Measurements from ENCODE around the gene SRL.

DNA sequence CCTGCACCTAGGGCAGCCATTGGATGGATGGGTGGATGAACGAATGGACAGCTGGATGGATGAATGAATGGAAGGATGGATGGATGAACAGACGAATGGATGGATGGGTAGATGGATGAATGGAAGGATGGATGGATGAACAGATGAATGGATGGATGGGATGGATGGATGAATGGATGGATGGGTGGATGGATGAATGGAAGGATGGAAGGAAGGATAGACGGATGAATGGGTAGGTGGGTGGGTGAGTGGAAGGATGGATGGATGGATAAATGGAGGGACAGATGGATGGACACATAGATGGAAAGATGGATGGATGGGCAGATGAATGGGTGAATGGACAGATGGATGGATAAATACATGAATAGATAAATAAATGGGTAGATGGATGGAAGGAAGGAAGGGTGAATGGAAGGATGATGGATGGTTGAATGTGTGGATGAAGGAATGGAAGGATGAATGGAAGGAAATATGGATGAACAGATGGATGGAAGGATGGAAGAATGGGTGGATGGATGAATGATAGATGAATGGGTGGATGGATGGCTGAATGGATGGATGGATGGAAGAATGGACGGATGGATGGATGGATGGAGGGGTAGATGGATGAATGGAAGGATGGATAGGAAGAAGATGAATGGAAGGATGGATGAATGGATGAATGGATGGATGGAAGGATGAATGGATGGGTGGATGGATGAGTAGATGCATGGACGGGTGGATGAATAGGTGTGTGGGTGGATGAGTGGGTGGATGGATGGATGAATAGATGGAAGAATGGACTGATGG lies 15.4 kb downstream of the SRL start:
- TF ChIP-seq, protein P1, sequence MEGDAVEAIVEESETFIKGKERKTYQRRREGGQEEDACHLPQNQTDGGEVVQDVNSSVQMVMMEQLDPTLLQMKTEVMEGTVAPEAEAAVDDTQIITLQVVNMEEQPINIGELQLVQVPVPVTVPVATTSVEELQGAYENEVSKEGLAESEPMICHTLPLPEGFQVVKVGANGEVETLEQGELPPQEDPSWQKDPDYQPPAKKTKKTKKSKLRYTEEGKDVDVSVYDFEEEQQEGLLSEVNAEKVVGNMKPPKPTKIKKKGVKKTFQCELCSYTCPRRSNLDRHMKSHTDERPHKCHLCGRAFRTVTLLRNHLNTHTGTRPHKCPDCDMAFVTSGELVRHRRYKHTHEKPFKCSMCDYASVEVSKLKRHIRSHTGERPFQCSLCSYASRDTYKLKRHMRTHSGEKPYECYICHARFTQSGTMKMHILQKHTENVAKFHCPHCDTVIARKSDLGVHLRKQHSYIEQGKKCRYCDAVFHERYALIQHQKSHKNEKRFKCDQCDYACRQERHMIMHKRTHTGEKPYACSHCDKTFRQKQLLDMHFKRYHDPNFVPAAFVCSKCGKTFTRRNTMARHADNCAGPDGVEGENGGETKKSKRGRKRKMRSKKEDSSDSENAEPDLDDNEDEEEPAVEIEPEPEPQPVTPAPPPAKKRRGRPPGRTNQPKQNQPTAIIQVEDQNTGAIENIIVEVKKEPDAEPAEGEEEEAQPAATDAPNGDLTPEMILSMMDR (conservative IDR thresholded peaks at IDR 0.05; ENCODE audit: low read depth, low read length), result no peak
- TF ChIP-seq EZH2 (IDR thresholded peaks at IDR 0.05; ENCODE audit: low read length, unreplicated experiment), result no peak

All from PC-3 (cell line).